ENCODE results near the gene ARHGAP26.

- TF ChIP-seq EGR1 (IDR thresholded peaks at IDR 0.05; ENCODE audit: low read depth in 2 of 2): no peak
- TF ChIP-seq, protein P1, sequence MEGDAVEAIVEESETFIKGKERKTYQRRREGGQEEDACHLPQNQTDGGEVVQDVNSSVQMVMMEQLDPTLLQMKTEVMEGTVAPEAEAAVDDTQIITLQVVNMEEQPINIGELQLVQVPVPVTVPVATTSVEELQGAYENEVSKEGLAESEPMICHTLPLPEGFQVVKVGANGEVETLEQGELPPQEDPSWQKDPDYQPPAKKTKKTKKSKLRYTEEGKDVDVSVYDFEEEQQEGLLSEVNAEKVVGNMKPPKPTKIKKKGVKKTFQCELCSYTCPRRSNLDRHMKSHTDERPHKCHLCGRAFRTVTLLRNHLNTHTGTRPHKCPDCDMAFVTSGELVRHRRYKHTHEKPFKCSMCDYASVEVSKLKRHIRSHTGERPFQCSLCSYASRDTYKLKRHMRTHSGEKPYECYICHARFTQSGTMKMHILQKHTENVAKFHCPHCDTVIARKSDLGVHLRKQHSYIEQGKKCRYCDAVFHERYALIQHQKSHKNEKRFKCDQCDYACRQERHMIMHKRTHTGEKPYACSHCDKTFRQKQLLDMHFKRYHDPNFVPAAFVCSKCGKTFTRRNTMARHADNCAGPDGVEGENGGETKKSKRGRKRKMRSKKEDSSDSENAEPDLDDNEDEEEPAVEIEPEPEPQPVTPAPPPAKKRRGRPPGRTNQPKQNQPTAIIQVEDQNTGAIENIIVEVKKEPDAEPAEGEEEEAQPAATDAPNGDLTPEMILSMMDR (IDR thresholded peaks at IDR 0.05; ENCODE audit: low read depth, low read length, missing input control): no peak
These were observed 231.7 kb downstream of the ARHGAP26 start for GRCh38 chr5:143001764-143002351.

Data from liver (tissue), 3 donors.